ENCODE results near the gene SNURF.
"Not testable (repeated sequence)": the region's sequence is repeated elsewhere in the genome, so short reads cannot be mapped to it uniquely, and the experiment has no call there.

Gene SNURF

GRCh38 chr15:24954783-24955530 is at the start of gene SNURF, which contains the start of gene SNRPN:
Gene SNURF (plus strand): TSS chr15:24954987. CDS start chr15:24955049, 62 bp downstream.
Gene SNRPN (plus strand): TSS chr15:24954987. CDS start chr15:24974454, 19,467 bp downstream.
- peak within 1 kb of the TSS; percentile 86 for H3K27ac ChIP-seq

GRCh38 chr15:24916305-24917009 is 38.3 kb upstream of the SNURF start:
- TF ChIP-seq ZFX (IDR thresholded peaks at IDR 0.05; ENCODE audit: borderline replicate concordance): no peak

More at GRCh38 chr15:24954783-24955530, at the start of gene SNURF, which contains the start of gene SNRPN:
- TF ChIP-seq ZFX (IDR thresholded peaks at IDR 0.05; ENCODE audit: borderline replicate concordance) (no peak), CTCF (IDR thresholded peaks at IDR 0.05) (no peak)

GRCh38 chr15:24917431-24917830 is 37.4 kb upstream of the SNURF start:
- TF ChIP-seq ZFX (IDR thresholded peaks at IDR 0.05; ENCODE audit: borderline replicate concordance) (no peak), CTCF (IDR thresholded peaks at IDR 0.05) (no peak)
- H3K27ac ChIP-seq: no peak overlapping the region

More at GRCh38 chr15:24916305-24917009, 38.3 kb upstream of the SNURF start:
- H3K27ac ChIP-seq: no peak overlapping the region

- TF ChIP-seq CTCF (IDR thresholded peaks at IDR 0.05) (no peak), ZFX (IDR thresholded peaks at IDR 0.05; ENCODE audit: borderline replicate concordance) (no peak)
- H3K27ac ChIP-seq: no peak overlapping the region
Measured at GRCh38 chr15:24919446-24919845, 35.3 kb upstream of the SNURF start.

GRCh38 chr15:24922781-24923180 is 32.0 kb upstream of the SNURF start:
- H3K27ac ChIP-seq: not testable (repeated sequence)

- H3K27ac ChIP-seq: no peak overlapping the region
- no peak for TF ChIP-seq ZFX (IDR thresholded peaks at IDR 0.05; ENCODE audit: borderline replicate concordance)
- TF ChIP-seq CTCF (IDR thresholded peaks at IDR 0.05): no peak
Measured at GRCh38 chr15:24924153-24924552, 30.6 kb upstream of the SNURF start.

GRCh38 chr15:24924621-24925020 is 30.2 kb upstream of the SNURF start:
- no peak overlapping the region for H3K27ac ChIP-seq
- no peak for TF ChIP-seq CTCF (IDR thresholded peaks at IDR 0.05)
- no peak for TF ChIP-seq ZFX (IDR thresholded peaks at IDR 0.05; ENCODE audit: borderline replicate concordance)

- not testable (repeated sequence) for H3K27ac ChIP-seq
Measured at GRCh38 chr15:24931874-24932732, 22.7 kb upstream of the SNURF start.

All from 22Rv1 (cell line).